SU-DHL-6 (cell line): ENCODE data around the gene DNAH3.

Experiments
- H2AFZ ChIP-seq: fragments of 200-600 bp; sonication (generic); 2 replicates; pipeline ENCODE4 v1.6.1; 2014; ENCODE audit warnings: low read depth, mild to moderate bottlenecking, moderate library complexity, mixed read lengths, antibody characterized with exemption, low read length; ENCODE audit not compliant: severe bottlenecking
- H3F3A ChIP-seq: fragments of 200-600 bp; shearing (Covaris generic); 2 replicates; pipeline ENCODE4 v1.6.0; 2016; ENCODE audit warnings: antibody characterized with exemption, mild to moderate bottlenecking; ENCODE audit not compliant: insufficient read depth
- H3K27ac ChIP-seq: fragments of 200-600 bp; sonication (generic); 2 replicates; pipeline ENCODE4 v1.5.1; 2016; ENCODE audit warnings: low read depth, mild to moderate bottlenecking, low read length, moderate library complexity, mixed read lengths
- H3K27me3 ChIP-seq: fragments of 200-600 bp; sonication (generic), shearing (Covaris generic); 2 replicates; pipeline ENCODE4 v1.6.0; 2014; ENCODE audit warnings: mild to moderate bottlenecking, low read length
- H3K36me3 ChIP-seq: fragments of 200-600 bp; sonication (generic); 2 replicates; pipeline ENCODE4 v1.6.1; 2014; ENCODE audit warnings: mild to moderate bottlenecking, low read length, mixed read lengths
- H3K4me2 ChIP-seq: fragments of 300-600, 200-600 bp; shearing (Covaris generic), sonication (generic); 2 replicates; pipeline ENCODE4 v1.6.0; 2014; ENCODE audit warnings: low read length, low read depth, mild to moderate bottlenecking; ENCODE audit not compliant: poor library complexity, severe bottlenecking
- H3K4me3 ChIP-seq: fragments of 200-600 bp; sonication (generic); 2 replicates; pipeline ENCODE4 v1.5.1; 2014; ENCODE audit warnings: antibody characterized with exemption, low read length, mild to moderate bottlenecking, mixed read lengths; ENCODE audit not compliant: insufficient read depth, poor library complexity, severe bottlenecking
- H3K79me2 ChIP-seq: fragments of 200-600 bp; sonication (generic); 2 replicates; pipeline ENCODE4 v1.6.1; 2014; ENCODE audit warnings: mild to moderate bottlenecking, low read length, moderate library complexity; ENCODE audit not compliant: insufficient read depth
- H3K9ac ChIP-seq: fragments of 200-600 bp; sonication (generic); 2 replicates; pipeline ENCODE4 v1.7.0; 2014; ENCODE audit warnings: mild to moderate bottlenecking, low read length
- H3K9me2 ChIP-seq: fragments of 200-600 bp; sonication (generic); replicated peaks from 2 replicates; pipeline ENCODE4 v1.6.1; 2014; ENCODE audit warnings: low read length; ENCODE audit not compliant: insufficient read depth
- H3K9me3 ChIP-seq: fragments of 200-600 bp; sonication (generic); 2 replicates; pipeline ENCODE4 v1.6.1; 2014; ENCODE audit warnings: low read length, mixed read lengths; ENCODE audit not compliant: insufficient read depth
- H4K20me1 ChIP-seq: fragments of 200-600 bp; sonication (generic); 2 replicates; pipeline ENCODE4 v1.6.1; 2014; ENCODE audit warnings: low read depth, mild to moderate bottlenecking, antibody characterized with exemption, low read length, moderate library complexity, mixed read lengths
- EZH2phosphoT487 ChIP-seq: fragments of 200-600 bp; sonication (generic), shearing (Covaris generic); conservative IDR thresholded peaks from 2 replicates; pipeline ENCODE4 v1.6.1; 2018; ENCODE audit warnings: mild to moderate bottlenecking, antibody characterized with exemption, low read length, moderate library complexity, mixed read lengths
- TF ChIP-seq, protein P1 (sequence below): fragments of 200-600 bp; sonication (generic); IDR thresholded peaks from one replicate; pipeline ENCODE4 v1.5.1; 2017; ENCODE audit warnings: antibody characterized with exemption, mild to moderate bottlenecking, low read length, moderate library complexity; ENCODE audit not compliant: insufficient read depth, poor library complexity, severe bottlenecking

Gene DNAH3

DNA sequence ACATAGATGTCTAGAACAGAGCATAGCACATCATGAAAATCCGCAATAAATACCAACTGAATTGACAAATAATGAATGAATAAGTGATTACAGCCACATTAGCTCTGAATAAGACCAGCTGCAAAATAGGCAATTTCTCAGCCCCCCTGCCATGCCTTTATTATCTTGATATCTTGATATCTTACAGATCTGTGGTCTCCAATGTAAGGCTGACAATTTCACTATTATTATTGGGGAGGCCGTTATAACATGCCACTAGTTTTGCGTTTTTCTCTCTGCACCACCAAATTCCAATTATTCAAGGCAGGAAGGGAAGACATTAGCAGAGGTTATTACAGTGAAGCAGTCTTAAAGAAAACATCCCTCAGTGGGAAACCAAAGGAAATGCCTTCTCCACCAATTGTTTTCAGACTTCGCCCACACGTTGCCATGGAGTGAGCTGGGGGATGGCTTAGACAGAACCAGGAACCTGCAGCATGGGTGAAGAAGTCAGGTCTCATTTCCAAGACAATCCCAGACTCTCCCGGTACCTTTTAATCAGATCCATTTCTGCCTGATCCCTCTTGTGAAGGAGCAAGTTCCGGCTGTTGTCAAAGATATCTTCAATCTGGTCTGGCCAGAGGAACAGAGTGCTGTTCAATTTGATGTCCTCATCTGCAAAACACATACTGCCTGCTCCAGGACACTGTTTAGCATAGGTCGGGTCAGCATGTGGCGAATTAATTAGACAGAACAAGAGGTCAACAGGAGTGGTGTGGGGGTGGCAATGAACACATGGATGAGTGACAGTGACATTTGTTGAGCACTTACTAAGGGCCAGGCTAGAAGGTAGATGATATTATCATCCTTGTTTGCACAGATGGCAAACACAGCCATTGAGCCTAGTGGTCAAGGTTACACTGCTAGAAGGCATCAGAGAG lies 46.4 kb downstream of the DNAH3 start:
- no peak overlapping the region for H3K4me2 ChIP-seq
- H3K79me2 ChIP-seq: no peaks in the 10 kb centered on the region
- H3K9ac ChIP-seq: no peak overlapping the region
- H3K9me2 ChIP-seq: no peaks in the 10 kb centered on the region
- H2AFZ ChIP-seq: no peak overlapping the region
- no peaks in the 10 kb centered on the region for H3K9me3 ChIP-seq
- H3K27me3 ChIP-seq: no peaks in the 10 kb centered on the region
- no peaks in the 10 kb centered on the region for H4K20me1 ChIP-seq
- TF ChIP-seq, protein P1, sequence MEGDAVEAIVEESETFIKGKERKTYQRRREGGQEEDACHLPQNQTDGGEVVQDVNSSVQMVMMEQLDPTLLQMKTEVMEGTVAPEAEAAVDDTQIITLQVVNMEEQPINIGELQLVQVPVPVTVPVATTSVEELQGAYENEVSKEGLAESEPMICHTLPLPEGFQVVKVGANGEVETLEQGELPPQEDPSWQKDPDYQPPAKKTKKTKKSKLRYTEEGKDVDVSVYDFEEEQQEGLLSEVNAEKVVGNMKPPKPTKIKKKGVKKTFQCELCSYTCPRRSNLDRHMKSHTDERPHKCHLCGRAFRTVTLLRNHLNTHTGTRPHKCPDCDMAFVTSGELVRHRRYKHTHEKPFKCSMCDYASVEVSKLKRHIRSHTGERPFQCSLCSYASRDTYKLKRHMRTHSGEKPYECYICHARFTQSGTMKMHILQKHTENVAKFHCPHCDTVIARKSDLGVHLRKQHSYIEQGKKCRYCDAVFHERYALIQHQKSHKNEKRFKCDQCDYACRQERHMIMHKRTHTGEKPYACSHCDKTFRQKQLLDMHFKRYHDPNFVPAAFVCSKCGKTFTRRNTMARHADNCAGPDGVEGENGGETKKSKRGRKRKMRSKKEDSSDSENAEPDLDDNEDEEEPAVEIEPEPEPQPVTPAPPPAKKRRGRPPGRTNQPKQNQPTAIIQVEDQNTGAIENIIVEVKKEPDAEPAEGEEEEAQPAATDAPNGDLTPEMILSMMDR: no peak
- H3K4me3 ChIP-seq: no peak overlapping the region
- no peak overlapping the region for H3K27ac ChIP-seq
- H3K36me3 ChIP-seq: no peaks in the 10 kb centered on the region
- no peaks in the 10 kb centered on the region for H3F3A ChIP-seq

DNA sequence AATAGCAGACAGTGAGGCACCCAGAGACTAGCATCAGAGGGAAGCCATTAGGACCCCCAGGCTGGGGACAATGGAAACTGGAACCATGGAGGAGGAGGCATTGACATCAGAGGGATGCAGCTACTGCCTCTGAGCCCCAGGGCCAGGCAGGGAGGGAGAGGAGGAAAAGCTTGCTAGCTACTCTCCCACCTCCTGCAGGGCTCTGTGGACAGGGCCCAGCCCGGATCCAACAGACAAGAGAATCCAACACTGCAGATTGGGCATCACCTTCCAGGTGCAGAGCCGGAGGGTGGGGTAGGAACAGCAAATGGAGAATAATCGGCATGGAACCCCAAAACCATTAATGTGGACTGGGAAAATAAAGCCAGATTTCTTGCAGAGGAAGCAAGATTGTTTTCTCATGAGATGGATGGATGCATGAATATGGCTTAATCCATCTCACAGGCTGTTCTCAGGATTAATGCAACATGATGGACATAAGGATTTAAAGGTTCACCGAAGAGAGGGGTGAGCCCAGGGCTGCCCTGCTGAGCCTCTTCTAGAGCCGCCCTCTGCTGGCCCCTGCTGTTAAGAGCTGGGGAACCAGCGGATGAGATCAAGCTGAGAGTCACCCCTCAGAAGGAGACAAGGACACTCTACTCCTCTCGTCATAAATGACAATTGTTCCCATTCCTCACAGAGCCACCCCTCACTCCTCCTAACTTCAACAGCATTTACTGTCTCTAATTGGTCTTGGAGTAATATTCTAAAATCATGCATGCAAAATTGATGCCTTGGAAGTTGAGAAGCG lies 48.8 kb downstream of the DNAH3 start:
- no peaks in the 10 kb centered on the region for H4K20me1 ChIP-seq
- H3F3A ChIP-seq: no peaks in the 10 kb centered on the region
- no peak overlapping the region for H3K27ac ChIP-seq
- H3K27me3 ChIP-seq: no peaks in the 10 kb centered on the region
- no peak overlapping the region for H3K9ac ChIP-seq
- no peaks in the 10 kb centered on the region for H3K36me3 ChIP-seq
- no peaks in the 10 kb centered on the region for H3K79me2 ChIP-seq
- no peaks in the 10 kb centered on the region for H3K9me2 ChIP-seq
- H3K9me3 ChIP-seq: no peaks in the 10 kb centered on the region
- no peak overlapping the region for H3K4me3 ChIP-seq
- H3K4me2 ChIP-seq: no peak overlapping the region
- no peak overlapping the region for H2AFZ ChIP-seq
- TF ChIP-seq, protein P1: peak; percentile 36
- no peak for TF ChIP-seq EZH2phosphoT487

DNA sequence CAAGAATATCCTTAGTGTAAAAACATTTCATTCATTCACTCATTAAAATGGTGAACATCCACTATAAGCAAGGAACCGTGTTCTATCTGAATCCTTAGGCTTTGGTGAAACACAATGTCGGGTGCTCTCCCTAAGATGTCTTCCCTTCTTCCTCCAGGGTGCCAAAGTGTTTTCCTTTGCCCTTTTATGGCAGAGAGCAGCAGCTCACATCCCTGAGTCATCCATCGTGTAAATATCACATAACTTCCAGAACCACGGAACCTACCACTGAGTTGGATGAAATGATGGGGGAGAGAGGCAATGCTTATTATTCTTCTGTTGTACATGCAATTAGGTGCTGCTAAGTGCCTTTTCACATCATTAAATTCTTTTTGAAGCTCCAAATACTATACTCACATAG lies 50.2 kb downstream of the DNAH3 start:
- Histone ChIP-seq H3K36me3 (no peaks in the 10 kb centered on the region), H3K9me2 (no peaks in the 10 kb centered on the region), H3K27me3 (no peaks in the 10 kb centered on the region), H4K20me1 (no peaks in the 10 kb centered on the region), H2AFZ (no peak overlapping the region), H3K9me3 (no peaks in the 10 kb centered on the region), H3K9ac (no peak overlapping the region), H3K4me3 (no peak overlapping the region), H3F3A (no peaks in the 10 kb centered on the region), H3K79me2 (no peaks in the 10 kb centered on the region), H3K27ac (no peak overlapping the region), H3K4me2 (no peak overlapping the region)
- TF ChIP-seq, protein P1: no peak
- TF ChIP-seq EZH2phosphoT487: no peak
